Umbilical cord (tissue), 2 donors: ENCODE results near the gene CIBAR2. TPM values are rescaled to one million over a fixed set of nuclear protein-coding genes. Genes with fewer than 3 reads are reported as not detected.

Source experiments
- DNase-seq: peaks from one replicate; pipeline ENCODE4 v3.0.0-alpha.2; 2015; ENCODE audit warnings: low spot score
- total RNA-seq: library from RNA; depleted of rRNA; stranded (reverse); fragments of >200 nt; gene quantifications from one replicate; pipeline ENCODE4 v1.2.3, GENCODE V29; 2014; ENCODE audit warnings: low replicate concordance; ENCODE audit not compliant: insufficient read depth

The CIBAR2 gene
- total RNA-seq, 1 donor from 2014 or later: not detected

DNA sequence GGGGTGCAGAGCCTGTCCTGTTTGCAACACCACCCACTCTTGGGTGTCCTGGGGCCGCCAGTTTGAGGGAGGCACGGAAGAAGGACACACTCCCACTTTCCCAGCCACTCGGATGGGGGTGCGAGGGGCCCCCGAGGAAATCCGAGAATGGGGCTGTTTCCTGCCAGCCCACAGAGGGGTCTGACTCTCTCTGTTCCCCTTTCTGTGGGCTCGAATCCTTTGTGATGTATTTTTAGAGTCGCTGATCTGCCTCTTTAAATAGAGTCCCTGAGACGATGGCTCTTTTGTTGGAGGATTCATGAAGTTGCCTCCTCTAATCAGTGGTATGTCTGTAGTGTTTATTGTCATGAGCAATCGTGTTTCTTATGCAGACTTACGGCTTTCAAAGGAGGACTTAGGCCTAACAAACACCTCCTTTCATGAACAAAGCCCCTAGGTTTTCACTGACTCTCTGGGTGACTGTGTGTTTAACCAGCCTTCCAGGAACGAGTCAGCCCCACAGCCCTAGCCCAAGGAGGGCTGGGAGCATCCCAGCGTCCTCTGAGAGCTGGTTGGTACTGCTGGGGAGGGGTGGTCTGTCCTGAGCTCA, 29.1 kb downstream of the CIBAR2 start:
- no peak for DNase-seq

DNA sequence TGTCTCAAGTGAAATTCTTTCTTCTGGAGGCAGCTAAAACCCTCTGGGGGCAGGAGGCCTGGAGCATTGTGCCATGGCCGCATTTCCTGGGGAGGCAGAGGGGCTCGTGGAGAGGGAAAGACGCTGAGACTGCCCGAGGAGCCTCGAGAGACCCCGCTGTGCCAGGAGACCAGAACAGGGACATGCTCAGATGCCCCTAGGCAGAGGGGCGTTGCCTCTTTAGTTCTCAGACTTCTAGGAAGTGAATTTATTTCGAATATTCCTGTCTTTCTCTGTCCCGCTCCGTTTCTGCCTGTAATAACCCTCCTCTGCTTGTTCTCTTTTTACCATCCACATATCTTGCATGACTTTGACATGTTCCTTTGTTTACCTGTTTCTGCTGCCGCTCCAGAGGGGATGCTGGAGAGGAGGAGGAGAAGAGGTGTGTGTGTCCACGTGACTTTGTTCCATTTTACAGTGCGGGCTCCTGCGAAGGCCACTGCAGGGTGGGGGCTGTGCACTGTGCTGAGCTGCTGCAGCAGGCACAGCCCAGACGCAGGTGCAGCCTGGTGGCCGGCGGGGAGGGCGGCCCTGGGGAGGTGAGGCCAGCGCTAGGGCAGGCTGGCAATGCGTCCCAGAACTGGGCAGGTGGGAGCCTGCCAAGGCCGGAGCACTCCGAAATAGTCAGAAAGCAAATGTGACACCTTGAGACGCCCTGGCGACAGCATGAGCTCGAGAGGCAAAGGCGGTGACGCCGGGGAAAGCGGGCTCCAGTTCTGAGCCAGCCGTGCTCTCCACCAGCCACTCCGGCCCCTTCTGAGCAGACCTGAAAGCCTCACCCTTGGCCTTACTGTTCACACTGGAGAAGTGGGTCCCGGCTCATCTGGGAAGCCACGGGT, 29.9 kb downstream of the CIBAR2 start:
- no peak for DNase-seq

DNA sequence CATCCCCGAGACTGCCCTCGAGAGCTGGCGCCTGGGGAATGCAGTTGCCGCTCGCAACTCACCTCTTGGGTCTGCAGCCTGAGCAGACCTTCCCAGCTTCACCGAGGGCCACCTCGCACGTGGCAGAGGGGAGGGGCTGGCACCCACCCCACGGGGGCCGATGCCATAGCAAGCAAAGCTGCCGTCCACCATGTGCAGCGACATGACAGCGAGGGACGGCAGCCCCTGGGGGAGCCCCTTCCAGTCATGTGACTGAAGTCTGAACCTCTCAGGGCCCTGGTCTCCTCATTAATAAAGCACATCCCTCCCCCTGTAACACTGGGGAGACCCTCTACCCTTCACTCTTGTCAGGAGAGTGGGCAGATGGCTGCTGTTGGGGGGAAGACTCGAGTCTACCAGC, 30.5 kb downstream of the CIBAR2 start:
- DNase-seq: no peak

DNA sequence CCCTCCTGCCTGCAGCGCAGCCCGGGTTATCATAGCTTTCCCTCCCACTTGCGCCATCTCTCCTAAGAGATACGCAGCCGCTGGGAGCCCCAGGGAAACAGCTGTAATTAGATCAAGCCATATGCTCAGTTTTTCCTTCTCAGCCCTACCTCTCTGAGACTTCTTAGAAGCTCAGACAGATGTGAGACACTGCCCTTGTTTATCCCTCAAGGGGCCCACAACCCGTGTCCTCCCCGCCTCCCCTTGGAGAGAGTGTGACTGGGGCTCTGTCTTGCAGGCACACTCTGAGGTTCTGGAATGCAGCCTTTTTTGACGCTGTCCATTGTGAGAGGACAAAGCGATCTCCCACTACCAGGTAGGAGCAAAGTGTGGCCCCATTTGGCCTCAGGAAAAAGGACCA, 31.2 kb downstream of the CIBAR2 start:
- peak; percentile 81 for DNase-seq

DNA sequence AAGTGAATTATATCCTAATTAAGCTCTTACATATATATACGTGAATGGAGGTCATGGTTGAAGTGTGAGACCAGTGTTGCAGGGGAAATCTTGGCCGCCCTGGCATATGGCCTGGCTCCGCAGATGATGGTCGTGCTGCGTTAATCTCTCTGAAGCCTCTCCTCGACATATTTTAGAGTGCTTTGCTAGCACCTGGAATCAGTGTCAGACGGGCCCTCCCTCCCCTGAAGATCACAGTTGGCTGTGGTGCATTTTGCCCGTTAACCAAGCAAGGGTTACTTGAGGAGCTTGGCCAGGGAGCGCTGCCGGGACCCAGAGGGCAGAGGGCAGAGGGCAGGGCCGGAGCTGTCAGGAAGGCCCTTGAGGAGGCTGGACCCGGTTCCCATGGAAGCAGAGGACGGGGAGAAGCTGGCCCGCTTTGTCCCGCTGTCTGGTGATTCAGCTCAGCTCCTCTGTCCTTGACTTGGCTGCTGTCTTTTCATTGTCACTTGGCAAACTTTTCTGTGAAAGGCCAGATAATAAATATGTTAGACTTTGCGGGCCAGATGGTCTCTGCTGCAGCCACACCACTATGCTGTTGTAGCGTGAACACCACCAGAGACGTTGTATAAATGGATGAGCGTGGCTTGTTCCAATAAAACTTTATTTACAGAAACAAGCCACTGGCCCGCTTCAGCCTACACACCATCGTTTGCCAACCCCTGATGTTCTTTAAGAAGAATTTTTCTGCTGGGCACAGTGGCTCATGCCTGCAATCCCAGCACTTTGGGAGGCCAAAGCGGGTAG, 32.3 kb downstream of the CIBAR2 start:
- no peak for DNase-seq

DNA sequence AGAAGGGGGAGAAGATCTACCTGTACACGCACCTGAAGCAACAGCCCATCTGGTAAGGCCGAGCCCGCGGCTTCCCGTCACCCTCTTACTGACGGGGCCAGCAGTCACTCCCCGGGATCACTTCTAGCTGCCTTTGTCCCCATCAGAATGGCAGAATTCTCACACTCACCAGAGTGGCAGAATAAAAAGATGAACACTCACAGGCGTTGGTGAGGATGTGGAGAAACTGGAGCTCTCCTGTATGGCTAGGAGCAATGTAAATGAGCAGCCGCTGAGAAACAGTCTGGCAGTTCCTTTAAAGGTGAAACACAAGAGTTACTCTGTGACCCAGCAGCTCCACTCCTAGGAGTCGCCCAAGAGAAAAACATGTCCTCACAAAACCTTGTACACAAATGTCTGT, 33.3 kb downstream of the CIBAR2 start:
- DNase-seq: no peak

DNA sequence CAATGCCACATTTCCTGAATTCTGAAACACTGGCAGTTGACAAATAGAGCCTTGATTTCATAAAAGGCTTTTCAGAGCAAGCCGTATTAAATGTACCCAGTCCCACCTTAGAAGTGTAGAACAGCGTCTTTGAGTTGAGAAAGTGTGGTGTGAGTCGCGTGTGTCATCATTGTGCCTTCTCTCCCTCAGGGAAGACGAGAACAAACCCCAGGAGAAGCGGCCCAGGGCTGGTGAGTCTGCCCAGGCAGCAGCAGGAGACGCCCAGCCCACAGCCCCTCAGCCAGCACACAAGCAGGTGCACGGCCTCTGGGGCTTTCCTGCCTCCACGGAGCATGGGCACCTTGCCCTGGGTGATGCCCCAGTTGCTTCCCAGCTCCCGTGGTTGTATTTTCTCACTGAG, 34.0 kb downstream of the CIBAR2 start:
- DNase-seq: no peak

DNA sequence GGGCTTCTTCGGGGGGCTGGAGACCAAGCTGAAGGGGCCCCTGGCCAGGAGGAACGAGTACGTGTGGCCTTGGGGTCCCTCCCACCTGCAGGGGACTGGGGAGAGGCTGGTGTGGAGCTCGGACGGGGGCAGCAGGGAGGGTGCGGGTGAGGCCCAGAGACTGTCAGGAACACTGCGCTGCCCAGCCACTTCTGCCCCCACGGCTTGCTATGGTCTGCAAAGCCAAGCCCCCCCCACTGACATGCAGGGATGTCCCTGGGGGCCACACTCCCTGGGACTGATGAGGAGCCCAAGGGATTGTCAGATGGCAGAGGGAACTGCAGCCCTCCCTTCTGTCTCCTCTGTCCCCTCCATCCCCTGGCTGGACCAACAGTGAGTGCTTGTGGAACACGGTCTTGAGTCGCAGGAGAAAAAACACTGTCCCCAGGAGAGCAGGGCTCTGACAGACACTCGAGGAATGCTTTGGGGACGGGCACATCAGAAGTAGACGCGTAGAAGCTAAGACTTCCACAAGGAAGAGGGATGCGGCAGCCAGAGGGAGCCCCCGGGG, 34.6 kb downstream of the CIBAR2 start:
- DNase-seq: no peak

DNA sequence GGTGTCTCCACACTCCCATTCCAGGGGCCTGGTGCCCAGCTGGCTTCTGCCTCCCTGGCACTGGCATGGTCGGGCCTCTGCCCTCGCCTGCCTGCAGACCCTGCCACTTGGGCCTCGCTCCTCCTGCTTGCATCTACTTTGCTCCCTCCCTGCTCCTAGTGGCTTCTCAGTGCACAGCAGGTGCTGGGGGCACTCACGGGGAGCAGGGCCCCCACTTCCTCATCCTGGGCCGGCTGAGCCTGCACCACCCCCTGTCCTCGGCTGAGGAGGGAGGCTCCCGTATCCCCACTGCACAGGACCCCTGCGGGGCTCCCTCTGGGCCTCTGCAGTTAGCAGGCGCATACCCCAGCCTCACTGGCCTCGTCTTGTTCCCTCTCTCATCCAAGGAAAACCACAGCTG, 35.2 kb downstream of the CIBAR2 start:
- no peak for DNase-seq

DNA sequence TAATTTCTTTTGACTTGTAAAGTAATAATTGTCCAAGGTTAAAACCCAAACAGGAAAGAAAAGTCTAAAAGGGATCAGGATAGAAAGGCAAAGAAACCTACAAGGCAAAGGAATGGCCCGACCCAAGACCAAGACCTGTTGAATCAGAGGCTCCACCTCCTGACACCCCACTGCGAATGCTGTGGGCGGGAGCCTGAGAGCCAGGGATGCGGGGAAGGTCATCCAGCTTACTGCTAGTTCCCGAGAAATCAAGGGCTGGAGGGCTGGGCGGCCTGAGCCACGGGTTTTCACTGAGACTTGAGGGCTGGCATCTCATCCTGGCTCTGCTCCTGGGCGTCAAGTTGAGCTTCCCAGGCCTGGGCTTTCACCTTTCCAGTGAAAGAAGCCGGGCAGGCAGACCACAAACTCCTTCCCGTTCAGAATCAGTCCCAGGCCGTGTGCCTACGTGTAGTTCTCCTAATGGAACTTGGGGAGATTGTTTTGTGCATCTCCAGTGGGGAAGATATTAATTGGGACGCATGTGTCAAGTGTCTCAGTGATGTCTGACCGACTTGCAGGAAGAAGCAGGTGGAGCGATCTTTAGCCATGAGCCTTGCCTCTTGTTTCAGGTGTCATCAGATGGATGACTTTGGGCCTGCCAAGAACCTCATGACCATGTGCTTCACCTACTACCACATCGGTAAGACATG, 36.9 kb downstream of the CIBAR2 start:
- no peak for DNase-seq

DNA sequence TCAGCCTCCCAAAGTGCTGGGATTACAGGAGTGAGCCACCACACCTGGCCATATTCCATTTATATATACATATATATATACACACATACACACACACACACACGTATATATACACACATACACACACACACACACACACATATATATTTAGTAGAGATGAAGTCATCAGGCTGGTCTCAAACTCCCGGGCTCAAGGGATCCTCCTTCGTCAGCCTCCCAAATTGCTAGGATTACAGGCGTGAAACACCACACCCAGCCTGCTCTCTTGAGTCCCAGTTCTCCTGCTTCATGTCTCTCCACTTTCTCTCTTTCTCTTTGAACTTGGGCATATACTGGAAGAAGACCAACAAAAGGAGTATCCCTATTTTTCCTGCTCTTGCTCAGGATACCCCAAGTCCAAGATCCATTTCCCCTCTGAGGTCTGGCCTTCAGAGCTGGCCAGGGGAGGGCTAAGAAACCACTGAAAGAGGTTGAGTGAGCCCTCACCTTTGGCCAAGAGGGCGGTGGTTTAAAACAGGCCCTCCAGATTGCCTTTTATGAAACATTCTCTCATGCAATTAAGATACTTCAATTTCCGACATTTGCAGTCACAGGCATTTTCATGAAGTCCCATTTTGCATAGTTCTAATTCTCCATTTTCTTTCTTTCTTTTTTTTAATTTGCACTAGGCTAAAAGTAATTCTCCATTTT, 37.9 kb downstream of the CIBAR2 start:
- no peak for DNase-seq

DNA sequence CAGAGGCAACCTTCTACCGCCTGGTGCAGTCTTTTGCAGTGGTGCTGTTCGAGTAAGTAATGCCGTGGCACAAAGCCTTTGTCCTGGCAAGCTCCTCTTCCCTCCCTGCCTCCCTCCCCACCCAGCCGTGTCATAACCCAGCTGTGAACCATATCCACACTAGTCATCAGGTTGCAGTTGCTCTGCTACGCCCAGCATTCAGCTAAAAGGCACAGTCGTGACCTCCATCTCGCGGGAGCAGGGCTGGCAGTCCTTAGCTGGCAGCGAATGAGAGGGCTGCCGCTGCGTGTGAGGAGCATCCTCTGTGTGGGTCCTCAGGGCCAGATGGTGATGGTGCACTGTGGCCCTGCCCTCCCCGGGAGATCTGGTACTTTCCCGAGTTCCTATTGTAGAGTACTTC, 39.3 kb downstream of the CIBAR2 start:
- peak; percentile 66 for DNase-seq

DNA sequence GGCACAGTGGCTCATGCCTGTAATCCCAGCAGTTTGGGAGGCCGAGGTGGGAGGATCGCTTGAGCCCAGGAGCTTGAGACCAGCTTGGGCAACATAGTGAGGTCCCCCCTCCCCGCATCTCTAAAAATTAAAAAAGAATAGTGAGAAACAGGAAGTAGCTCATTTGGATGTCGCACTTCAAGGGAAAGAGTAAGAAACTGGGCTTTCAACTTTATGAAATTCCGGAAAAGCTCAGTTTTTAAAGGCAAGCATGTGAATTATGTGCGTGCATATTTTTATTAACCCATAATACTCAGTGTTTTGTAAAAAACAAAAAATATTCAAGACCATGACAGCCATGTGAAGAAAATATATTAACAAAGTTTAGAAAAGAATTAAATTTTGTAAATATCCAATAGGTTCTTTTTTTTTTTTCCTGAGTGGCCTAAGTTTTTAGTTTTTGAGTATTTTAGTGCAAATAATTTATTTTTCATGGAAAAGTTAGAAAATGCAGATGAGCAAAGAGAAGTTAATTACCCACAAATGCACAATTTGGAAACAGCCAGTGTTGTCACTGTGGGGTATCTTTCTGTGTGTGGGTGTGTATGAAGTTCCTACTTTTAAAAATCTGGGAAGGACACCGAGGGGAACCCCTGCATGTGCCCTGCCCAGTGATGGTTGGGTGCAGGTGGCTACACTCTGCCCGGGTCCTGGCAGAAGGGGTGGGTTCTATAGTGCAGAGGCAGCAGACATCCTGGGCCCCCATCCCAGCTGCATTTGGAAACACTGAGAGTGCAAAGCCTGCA, 40.0 kb downstream of the CIBAR2 start:
- no peak for DNase-seq

DNA sequence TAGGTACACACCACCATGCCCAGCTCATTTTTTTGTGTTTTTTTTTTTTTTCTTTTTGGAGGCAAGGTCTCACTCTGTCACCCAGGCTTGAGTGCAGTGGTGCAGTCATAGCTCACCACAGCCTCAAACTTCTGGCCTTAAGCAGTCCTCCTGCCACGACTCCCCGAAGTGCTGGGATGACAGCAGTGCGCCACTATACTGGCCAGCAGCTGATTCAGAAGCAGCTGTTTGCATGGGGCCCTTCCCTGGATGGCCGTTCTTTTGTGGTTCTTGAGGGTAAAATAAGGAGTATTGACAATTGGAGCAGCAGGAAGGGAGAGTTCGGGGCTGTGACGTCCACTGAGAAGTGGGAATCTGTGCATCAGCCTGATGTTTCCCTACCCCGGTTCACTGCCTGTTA, 43.1 kb downstream of the CIBAR2 start:
- no peak for DNase-seq

DNA sequence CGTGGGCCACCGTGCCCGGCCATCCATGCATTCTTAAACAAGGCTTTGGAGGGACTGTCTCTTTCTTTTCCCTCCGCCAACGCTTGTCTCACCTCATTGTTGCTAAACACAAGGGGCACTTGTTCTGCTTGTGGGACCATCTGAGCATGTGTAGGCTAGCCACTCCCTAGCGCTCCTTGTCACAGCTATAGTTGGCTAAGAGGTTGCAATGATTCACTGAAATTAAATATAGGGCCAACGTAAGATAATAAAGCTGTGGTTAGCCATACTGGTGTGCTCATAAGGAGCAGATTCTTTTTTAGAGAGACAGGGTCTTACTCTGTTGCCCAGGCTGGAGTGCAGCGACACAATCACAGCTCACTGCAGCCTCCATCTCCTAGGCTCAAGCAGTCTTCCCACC, 43.5 kb downstream of the CIBAR2 start:
- no peak for DNase-seq

DNA sequence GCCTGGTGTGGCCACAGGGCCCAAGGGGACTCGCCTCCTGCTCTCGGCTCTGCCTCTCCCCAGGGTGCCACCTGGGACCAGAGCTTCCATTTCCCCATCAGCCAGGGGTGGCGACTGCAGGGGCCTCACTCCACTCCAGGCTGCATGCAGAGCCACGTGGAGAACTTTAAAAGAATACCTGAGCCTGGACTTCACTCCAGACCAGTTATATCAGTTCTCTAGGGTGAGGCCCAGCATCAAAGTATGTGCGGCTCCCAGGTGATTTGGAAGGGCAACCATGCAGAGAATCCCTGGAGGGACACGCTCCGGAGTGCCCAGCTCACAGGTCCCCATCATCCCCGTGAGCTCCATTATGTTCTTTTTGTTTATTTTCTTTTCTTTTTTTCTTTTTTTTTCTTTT, 44.8 kb downstream of the CIBAR2 start:
- no peak for DNase-seq

DNA sequence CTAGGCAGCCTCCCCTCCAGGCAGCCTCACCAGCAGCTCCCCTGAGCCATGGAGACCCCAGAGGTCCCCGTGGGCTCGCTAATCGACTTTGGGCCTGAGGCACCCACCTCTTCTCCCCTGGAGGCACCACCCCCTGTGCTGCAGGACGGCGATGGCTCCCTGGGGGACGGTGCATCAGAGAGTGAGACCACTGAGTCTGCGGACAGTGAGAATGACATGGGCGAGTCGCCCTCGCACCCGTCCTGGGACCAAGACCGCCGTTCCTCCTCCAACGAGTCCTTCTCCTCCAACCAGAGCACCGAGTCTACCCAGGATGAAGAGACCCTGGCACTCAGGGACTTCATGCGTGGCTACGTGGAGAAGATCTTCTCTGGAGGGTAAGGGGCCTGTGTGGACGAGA, 45.2 kb downstream of the CIBAR2 start:
- DNase-seq: no peak

DNA sequence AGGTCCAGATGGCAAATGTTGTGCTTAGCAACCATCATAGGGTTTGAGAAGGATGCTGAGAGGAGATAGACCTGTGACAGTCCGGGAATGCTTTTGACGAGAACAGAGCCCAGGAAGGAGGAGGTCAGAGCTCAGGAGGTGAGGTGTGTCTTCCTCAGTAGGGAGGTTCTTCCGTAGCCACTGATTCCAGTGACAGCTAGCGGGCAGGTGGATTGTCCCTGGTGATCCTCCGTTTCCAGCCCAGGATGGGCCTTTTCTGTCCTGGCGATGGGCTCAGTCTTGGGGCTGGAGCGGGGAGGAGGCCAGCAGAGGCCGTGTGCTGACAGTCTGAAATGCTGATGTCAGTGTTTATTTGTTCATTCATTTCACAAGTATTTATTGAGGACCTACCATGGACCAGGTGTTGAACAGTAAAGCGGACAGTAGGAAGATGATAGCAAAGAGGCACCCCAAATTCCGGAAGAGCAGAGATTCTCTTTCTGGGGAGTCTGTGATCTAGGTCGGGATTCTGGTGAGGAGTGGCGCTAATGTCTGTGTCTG, 45.9 kb downstream of the CIBAR2 start:
- no peak for DNase-seq

DNA sequence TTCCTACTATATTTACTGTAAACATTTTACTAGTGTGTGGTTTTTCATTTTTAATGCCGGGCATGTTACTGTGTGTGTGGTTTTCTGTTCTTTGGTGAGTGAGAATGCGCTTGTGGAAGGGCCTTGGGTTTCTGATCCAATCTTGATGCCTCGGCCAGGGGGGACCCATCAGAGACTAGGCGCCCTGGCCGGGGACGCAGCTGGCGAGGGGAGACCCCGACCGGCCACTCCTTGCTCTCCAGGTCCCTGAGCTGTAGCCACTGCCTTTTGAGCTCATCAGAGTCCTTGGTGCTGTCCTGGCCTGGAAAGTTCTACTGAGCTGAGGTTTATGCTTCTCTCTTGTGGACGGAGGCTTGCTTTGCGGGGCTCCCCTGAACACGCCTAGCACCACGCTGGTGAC, 47.2 kb downstream of the CIBAR2 start:
- no peak for DNase-seq

DNA sequence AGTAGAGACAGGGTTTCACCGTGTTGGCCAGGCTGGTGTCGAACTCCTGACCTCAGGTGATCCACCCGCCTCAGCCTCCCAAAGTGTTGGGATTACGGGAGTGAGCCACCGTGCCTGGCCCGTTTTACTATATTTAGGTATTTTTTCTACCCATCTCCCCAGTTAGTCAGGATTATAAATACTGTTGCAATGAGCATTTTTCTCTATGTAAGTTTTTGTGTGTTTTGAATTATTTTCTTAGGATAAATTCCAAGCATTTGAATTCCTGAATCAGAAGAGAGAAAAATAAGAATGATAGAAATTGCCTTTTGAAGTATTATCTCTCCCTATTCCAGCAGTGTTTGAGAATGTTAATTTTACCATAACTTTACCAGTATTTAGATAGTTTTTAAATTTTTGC, 48.1 kb downstream of the CIBAR2 start:
- no peak for DNase-seq
